ENCODE results near the gene RNF39.
"Not testable (repeated sequence)": the region's sequence is repeated elsewhere in the genome, so short reads cannot be mapped to it uniquely, and the experiment has no call there.

Gene RNF39

GRCh38 chr6:30041221-30041620 is 34.3 kb downstream of the RNF39 start:
- TF ChIP-seq, protein P1, sequence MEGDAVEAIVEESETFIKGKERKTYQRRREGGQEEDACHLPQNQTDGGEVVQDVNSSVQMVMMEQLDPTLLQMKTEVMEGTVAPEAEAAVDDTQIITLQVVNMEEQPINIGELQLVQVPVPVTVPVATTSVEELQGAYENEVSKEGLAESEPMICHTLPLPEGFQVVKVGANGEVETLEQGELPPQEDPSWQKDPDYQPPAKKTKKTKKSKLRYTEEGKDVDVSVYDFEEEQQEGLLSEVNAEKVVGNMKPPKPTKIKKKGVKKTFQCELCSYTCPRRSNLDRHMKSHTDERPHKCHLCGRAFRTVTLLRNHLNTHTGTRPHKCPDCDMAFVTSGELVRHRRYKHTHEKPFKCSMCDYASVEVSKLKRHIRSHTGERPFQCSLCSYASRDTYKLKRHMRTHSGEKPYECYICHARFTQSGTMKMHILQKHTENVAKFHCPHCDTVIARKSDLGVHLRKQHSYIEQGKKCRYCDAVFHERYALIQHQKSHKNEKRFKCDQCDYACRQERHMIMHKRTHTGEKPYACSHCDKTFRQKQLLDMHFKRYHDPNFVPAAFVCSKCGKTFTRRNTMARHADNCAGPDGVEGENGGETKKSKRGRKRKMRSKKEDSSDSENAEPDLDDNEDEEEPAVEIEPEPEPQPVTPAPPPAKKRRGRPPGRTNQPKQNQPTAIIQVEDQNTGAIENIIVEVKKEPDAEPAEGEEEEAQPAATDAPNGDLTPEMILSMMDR (conservative IDR thresholded peaks at IDR 0.05; ENCODE audit: low read depth, low read length) = no peak

DNA sequence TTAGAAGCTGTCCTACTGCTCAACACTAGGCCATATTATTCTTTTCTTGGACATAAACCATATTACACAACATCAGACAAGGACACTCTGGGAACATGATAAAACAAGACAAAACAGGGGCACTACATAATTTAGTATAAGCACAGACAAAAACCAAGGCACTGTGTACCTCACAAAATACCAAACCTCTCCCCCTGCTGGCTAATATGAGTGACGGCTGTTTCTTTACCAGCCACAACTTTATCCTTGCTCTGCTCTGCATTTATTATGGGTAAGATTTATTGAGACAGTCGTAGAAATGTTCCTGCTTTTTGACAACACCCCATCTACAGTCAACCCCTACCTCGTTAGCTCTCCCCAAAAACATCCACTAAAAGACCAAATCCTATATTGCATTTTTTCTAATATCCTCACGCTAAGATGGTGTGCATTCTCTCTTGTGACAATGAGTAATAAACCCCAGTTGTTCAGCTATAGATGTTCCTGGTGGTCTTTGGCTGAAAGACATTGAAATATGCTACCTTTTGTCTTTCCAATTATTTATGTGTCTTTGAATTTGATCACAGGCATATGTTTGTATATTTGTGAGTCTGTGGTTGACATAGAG is 38.3 kb downstream of the RNF39 start:
- TF ChIP-seq, protein P1 (conservative IDR thresholded peaks at IDR 0.05; ENCODE audit: low read depth, low read length) = peak; percentile 72
- no peak overlapping the region for H3K4me3 ChIP-seq (ENCODE audit: low read depth, low read length)
- DNase-seq (ENCODE audit: low read depth) = peak; percentile 49

More at GRCh38 chr6:30041221-30041620, 34.3 kb downstream of the RNF39 start:
- no peak overlapping the region for H3K4me3 ChIP-seq (ENCODE audit: low read depth, low read length)
- no peak for DNase-seq (ENCODE audit: low read depth)

DNA sequence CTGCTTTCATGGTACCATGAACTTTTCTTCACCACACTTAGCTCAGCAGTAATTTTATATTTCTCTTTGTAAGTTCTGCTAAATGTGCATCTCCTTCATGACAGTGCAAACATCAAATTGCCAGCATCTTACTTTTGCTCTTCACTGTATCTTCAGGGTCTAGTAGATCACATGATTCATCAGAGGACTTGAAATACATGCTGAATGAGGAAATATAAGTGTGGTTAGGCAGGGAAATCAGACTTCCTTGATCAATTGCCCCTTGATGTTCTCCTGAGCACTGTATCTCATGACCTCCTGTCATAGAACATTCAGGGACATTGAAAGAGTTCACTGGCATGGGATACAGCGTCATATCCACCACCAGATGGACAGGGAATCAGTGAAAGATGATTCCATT is 39.8 kb downstream of the RNF39 start:
- TF ChIP-seq, protein P1 (conservative IDR thresholded peaks at IDR 0.05; ENCODE audit: low read depth, low read length) = no peak
- H3K4me3 ChIP-seq (ENCODE audit: low read depth, low read length) = no peak overlapping the region
- DNase-seq (ENCODE audit: low read depth) = no peak

DNA sequence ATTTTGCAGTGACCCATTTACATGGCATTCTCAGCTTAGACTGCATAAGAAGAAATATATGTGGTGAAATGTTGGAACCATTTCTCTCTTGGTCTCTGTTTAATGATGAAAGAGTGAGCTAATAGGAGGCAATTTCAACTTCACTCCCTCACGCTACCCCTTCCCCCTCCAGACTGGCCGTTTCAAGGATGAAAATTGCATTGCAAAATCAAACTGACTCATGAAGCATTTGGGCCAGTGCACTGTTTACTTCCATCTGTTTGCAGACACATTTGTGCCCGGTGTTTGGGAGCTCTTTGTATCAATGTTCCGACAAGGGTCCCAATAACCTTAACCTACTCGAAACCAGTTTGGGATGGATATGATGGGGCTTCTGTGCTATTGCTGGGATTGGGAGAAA is 42.1 kb downstream of the RNF39 start:
- H3K4me3 ChIP-seq (ENCODE audit: low read depth, low read length) = not testable (repeated sequence)
- DNase-seq (ENCODE audit: low read depth) = peak; percentile 59

- no peak for DNase-seq (ENCODE audit: low read depth)
- TF ChIP-seq, protein P1 (conservative IDR thresholded peaks at IDR 0.05; ENCODE audit: low read depth, low read length) = no peak
- no peak overlapping the region for H3K4me3 ChIP-seq (ENCODE audit: low read depth, low read length)
Observed at GRCh38 chr6:30031381-30031780, 44.2 kb downstream of the RNF39 start.

- TF ChIP-seq, protein P1 (conservative IDR thresholded peaks at IDR 0.05; ENCODE audit: low read depth, low read length) = no peak
- no peak overlapping the region for H3K4me3 ChIP-seq (ENCODE audit: low read depth, low read length)
- DNase-seq (ENCODE audit: low read depth) = no peak
Observed at GRCh38 chr6:30029588-30029987, 46.0 kb downstream of the RNF39 start.

- TF ChIP-seq, protein P1 (conservative IDR thresholded peaks at IDR 0.05; ENCODE audit: low read depth, low read length) = no peak
- H3K4me3 ChIP-seq (ENCODE audit: low read depth, low read length) = no peak overlapping the region
- no peak for DNase-seq (ENCODE audit: low read depth)
Observed at GRCh38 chr6:30025186-30025585, 50.4 kb downstream of the RNF39 start.

DNA sequence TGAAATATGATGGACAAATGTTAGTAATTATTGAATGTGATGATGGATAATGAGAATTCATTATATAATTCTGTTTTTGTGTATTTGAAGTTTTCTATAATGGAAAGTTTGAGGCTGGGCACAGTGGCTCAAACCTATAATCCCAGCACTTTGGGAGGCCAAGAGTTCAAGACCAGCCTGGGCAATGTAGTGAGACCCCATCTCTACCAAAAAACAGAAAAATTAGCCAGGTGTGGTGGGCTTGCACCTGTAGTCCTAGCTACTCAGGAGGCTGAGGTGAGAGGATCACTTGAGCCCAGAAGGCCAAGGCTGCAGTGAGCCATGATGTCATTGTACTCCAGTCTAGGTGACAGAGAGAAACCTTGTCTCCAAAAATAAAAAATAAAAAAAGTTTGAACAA is 52.9 kb downstream of the RNF39 start:
- not testable (repeated sequence) for H3K4me3 ChIP-seq (ENCODE audit: low read depth, low read length); DNase-seq (ENCODE audit: low read depth)

Data from choroid plexus epithelial cell (primary cell).